Superior temporal gyrus (tissue), 1 donor: ENCODE measurements around the gene APOO.

ENCODE experiments used
- DNase-seq: peaks from one replicate; pipeline ENCODE4 v3.0.0-alpha.2; 2016; ENCODE audit errors: extremely low spot score

Gene APOO

GRCh38 chrX:23786268-23786815, 121.4 kb downstream of the APOO start:
- no peak for DNase-seq

- no peak for DNase-seq
Measured at GRCh38 chrX:23785580-23785979, 122.2 kb downstream of the APOO start.

- peak; percentile 30 for DNase-seq
Measured at GRCh38 chrX:23784470-23785331, 123.0 kb downstream of the APOO start.

GRCh38 chrX:23783589-23784469, 123.9 kb downstream of the APOO start:
- peak; percentile 15 for DNase-seq
